H7 (cell line): ENCODE data around the gene LMF2. TPM values are rescaled to one million over a fixed set of nuclear protein-coding genes. Genes with fewer than 3 reads are reported as not detected.
"Not testable (repeated sequence)": the region's sequence is repeated elsewhere in the genome, so short reads cannot be mapped to it uniquely, and the experiment has no call there.

Experiments used
- DNase-seq: peaks from one replicate; pipeline ENCODE4 v3.0.0; 2012
- H3K27me3 ChIP-seq: 2 replicates; pipeline ENCODE4 v1.6.0; 2011; ENCODE audit warnings: mild to moderate bottlenecking, low read length; ENCODE audit not compliant: control insufficient read depth, insufficient read depth
- H3K36me3 ChIP-seq: replicated peaks from 2 replicates; pipeline ENCODE4 v1.5.1; 2011; ENCODE audit warnings: low read length; ENCODE audit not compliant: control insufficient read depth, insufficient read depth
- H3K4me3 ChIP-seq: 2 replicates; pipeline ENCODE4 v1.5.1; 2011; ENCODE audit warnings: low read depth, mild to moderate bottlenecking, control low read depth, low read length, moderate library complexity; ENCODE audit not compliant: insufficient read depth
- total RNA-seq: library from RNA; depleted of rRNA; stranded (reverse); fragments of >200 nt; shearing (Covaris generic); gene quantifications from 2 replicates; pipeline ENCODE4 v1.2.3, GENCODE V29; 2014

LMF2 gene
- total RNA-seq, 1 experiment from 2014 or later = 28.1 TPM

- H3K36me3 ChIP-seq = peaks cover 6% of the 10 kb centered on the region
- no peak overlapping the region for H3K4me3 ChIP-seq
- H3K27me3 ChIP-seq = peaks cover 7% of the 10 kb centered on the region
- DNase-seq = no peak
These were observed 14.8 kb upstream of the LMF2 start for GRCh38 chr22:50522208-50522805.

- no peak for DNase-seq
- Histone ChIP-seq H3K36me3 (peaks cover 6% of the 10 kb centered on the region), H3K4me3 (no peak overlapping the region), H3K27me3 (peaks cover 1% of the 10 kb centered on the region; the same call in 1 of the 2 replicates)
These were observed 14.2 kb upstream of the LMF2 start for GRCh38 chr22:50521710-50522109.

GRCh38 chr22:50520826-50521453 lies 13.4 kb upstream of the LMF2 start:
- Histone ChIP-seq H3K27me3 (no peaks in the 10 kb centered on the region), H3K36me3 (peaks cover 8% of the 10 kb centered on the region), H3K4me3 (no peak overlapping the region)
- peak; percentile 51 for DNase-seq

- H3K36me3 ChIP-seq, H3K27me3 ChIP-seq, DNase-seq, H3K4me3 ChIP-seq: not testable (repeated sequence)
These were observed 12.7 kb upstream of the LMF2 start for GRCh38 chr22:50520184-50520583.

GRCh38 chr22:50519151-50519550 lies 11.6 kb upstream of the LMF2 start:
- no peak for DNase-seq
- Histone ChIP-seq H3K4me3 (no peak overlapping the region), H3K27me3 (no peaks in the 10 kb centered on the region), H3K36me3 (peaks cover 8% of the 10 kb centered on the region)

- DNase-seq = peak; percentile 40
- H3K4me3 ChIP-seq = no peak overlapping the region
- no peaks in the 10 kb centered on the region for H3K27me3 ChIP-seq
- H3K36me3 ChIP-seq = peaks cover 8% of the 10 kb centered on the region
These were observed 11.1 kb upstream of the LMF2 start for GRCh38 chr22:50518606-50519005.

GRCh38 chr22:50517495-50518260 lies 10.2 kb upstream of the LMF2 start:
- no peaks in the 10 kb centered on the region for H3K27me3 ChIP-seq
- no peak overlapping the region for H3K4me3 ChIP-seq
- H3K36me3 ChIP-seq = peaks cover 4% of the 10 kb centered on the region
- DNase-seq = peak; percentile 69

- Histone ChIP-seq H3K27me3 (no peaks in the 10 kb centered on the region), H3K4me3 (no peak overlapping the region), H3K36me3 (peaks cover 4% of the 10 kb centered on the region)
- peak; percentile 47 for DNase-seq
These were observed 9.4 kb upstream of the LMF2 start for GRCh38 chr22:50516891-50517290.

GRCh38 chr22:50516068-50516467 lies 8.6 kb upstream of the LMF2 start:
- H3K27me3 ChIP-seq = no peaks in the 10 kb centered on the region
- peaks cover 4% of the 10 kb centered on the region for H3K36me3 ChIP-seq
- H3K4me3 ChIP-seq = no peak overlapping the region
- DNase-seq = peak; percentile 51

GRCh38 chr22:50513175-50513574 lies 5.7 kb upstream of the LMF2 start:
- DNase-seq = no peak
- Histone ChIP-seq H3K36me3 (peaks cover 2% of the 10 kb centered on the region), H3K27me3 (no peaks in the 10 kb centered on the region), H3K4me3 (no peak overlapping the region)

- Histone ChIP-seq H3K36me3 (no peaks in the 10 kb centered on the region; the same call in 1 of the 2 replicates), H3K27me3 (no peaks in the 10 kb centered on the region)
These were observed 1.4 kb upstream of the LMF2 start for GRCh38 chr22:50508897-50509296.

GRCh38 chr22:50507991-50508884 lies 736 bp upstream of the LMF2 start, which contains the start of gene NCAPH2:
Gene NCAPH2, plus strand, starts transcription at chr22:50508224. Its CDS starts 114 bp downstream, at chr22:50508338.
- no peaks in the 10 kb centered on the region for H3K27me3 ChIP-seq
- no peaks in the 10 kb centered on the region; the same call in 1 of the 2 replicates for H3K36me3 ChIP-seq
- DNase-seq = peak; percentile 94
- H3K4me3 ChIP-seq = peak within 1 kb of the TSS; percentile 88

More at GRCh38 chr22:50508897-50509296, 1.4 kb upstream of the LMF2 start:
- DNase-seq = no peak
- peak overlapping the region; percentile 77 for H3K4me3 ChIP-seq

GRCh38 chr22:50506611-50507420 lies 686 bp downstream of the LMF2 start:
- H3K4me3 ChIP-seq = peak overlapping the region; percentile 88
- no peaks in the 10 kb centered on the region for H3K27me3 ChIP-seq
- DNase-seq = peak; percentile 83
- no peaks in the 10 kb centered on the region; the same call in 1 of the 2 replicates for H3K36me3 ChIP-seq
